Activated T-helper 1 cell treated with Interleukin-2 at 50 U/mL for 16 hours (primary cell): ENCODE data around the gene PTPRN2.

Experiments used
- DNase-seq: peaks from one replicate; pipeline ENCODE4 v3.0.0-alpha.2; 2020; ENCODE audit warnings: low read depth

The PTPRN2 gene

DNA sequence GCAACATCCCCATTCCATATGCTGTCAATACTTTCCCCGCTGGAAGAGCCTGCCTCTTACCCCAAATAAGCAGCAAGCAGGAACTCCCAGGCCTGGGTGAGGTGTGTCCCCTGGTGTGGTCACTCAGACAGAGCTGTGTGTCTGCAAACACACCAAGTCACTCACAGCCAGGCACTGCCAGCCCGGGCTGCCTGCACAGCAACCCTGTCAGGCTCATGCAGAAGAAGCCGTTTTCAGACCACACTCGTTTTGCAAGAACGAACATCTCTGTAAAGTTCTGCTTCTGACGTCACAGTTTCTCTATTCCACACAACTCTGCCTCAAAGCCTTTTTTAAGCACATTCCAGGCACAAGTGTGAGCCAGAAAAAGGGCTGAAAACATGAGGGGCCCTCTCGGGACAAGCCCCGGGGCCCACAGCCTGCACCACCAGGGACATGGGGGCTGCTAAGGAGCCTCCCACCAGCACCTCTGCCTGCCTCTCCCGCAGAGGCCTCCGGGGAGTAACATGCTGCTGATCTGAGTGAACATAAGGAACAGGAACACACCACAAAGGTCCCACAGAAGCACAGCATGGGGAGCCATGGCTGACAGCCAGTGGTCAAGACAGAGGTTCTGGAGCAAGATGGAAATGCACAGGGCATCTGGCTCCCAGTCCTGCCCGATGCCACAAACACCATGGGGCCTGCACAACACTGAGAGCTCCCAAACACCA, 11.4 kb downstream of the PTPRN2 start:
- DNase-seq = no peak

DNA sequence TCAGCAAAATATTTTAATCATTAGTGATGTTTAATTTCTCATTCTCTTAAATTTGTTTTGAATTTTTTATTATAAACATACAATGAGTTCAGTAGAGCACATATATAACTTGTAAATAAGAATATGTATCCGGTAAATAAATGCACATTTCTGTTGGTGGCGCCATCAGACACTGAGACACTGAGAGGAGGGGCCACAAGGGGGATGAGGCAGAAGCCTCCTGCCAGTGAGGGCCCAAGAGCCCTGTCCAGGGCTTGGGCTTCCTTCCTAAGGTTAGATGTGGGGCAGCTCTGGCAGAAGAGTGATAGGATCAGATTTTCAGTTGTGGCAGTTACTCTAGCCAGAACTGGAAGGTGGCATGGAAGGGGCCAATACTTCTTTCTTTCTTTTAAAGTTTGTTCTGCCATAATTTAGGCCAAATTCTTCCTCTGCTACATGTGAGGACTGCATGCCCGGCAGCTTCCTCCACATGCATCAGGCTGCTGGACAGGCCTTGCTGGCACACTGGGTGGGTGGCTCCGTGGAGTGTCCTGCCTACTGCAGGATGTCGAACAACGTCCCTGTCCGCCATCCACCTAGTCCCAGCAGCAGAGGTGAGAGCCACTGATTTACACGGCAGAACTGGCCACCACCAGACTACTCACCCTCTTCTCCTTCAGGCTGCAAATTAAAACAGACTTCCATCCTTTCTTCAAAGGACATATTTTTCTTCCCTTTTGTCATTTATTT, 13.2 kb downstream of the PTPRN2 start:
- no peak for DNase-seq

DNA sequence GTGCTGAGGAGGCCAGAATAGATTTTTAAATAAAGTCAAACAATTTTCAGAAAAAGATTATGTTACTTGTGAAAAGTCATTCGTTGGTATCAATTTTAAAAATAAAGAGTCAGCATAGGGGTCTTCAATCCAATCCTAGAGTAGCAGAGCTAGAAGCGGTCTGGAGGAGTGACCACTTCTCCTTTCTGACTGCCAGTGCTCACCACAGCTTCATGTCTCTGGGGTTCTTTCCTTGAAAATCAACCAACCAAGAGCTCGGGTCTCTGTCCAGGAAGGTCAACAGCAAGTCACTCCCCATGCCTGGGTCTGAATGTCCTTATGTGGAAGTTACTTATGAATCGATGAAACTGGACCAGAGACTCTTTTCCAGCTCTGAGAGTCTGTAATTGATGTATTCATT, 14.3 kb downstream of the PTPRN2 start:
- no peak for DNase-seq

DNA sequence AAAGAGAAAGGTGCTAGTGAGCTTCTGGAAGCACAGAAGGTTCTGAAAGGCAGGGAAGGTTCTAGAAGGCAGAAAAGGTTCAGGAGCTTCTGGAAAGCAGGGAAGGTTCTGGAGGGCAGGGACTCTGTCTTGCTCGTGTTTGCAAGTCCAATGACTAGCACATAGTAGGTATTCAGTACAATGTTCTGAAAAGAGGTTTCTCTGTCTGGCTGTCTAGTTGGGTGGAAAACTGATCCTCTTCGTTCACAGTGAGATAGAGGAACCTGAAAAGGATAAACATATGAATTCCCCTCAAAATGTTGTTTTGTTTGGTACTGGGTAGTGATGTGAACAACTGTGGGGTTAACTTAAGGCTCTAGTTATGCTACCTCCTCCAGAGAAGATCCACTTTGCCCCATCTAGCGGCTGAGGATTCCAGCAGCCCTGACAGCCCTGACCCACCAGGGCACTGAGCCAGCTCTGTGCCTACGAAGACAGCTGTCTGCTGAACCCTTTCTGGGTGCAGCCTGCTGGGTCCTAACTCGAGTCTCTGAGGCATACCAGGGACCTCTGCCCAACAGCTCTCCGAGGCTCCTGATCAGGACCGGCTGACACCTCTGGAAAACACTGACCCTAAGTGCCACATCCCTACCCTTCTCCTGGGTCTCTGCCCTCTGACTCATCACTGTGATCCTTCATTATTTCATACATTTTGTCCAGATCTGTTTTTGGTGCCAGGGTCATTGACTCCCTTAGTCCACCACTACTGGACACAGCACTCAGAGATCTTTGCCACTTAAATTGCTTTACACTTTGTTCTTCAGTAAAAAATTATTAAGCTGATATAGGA, 15.4 kb downstream of the PTPRN2 start:
- DNase-seq = no peak

DNA sequence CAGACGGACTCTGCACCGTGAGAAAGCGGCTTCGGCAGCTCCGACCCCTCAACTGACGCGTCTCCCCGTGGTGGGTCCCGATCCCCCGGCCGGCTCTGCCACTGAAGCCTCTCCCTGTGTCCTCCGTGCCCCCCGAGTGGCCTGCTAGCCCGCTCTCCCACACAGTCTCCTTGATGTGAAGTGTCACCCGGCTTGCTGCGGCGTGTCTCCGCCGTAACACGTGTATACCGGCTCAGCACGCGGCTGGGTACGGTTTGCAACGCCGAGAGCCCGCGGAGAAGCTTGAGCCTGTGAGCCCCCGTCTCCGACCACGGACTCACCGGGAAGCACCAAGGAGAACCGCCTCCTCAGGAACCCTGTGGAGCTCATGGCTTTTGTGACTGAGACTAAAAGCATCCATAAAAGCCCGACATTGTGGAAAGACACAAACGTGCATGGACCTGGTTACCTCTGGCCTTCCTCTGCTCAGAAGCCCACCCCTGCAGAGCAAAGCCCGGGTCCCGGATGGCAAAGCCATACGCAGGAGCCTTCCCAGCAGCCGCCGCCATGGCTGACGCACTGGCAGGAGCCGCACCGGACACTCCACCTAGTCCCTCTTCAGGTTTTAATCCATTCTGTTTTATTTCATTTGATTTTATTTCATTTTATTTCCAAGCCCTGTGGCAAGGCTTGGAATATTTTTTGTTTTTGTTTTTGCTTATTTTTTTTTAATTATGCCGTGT, 17.0 kb downstream of the PTPRN2 start:
- no peak for DNase-seq

DNA sequence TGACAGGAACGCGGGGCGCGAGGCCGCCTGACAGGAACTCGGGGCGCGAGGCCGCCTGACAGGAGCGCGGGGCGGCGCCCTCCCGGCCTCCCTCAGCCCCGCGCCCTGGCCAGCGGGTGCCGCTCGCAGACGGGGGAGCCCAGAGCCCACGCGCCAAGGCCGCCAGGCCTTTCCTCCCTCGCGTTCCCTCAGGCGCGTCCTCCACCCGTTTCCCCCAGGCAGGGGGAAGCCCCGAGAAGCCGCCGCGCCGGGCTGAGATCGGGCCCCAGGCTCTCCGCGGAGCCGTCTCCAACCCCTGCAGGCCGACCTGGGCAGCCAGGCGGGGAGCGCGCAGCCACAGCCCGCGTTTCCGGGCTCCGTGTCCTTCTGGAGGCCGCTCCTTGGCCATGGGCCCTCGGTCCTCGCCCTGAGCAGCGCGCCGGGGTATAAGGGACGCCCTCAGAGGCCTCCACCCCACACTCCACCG, 17.7 kb downstream of the PTPRN2 start:
- no peak for DNase-seq

DNA sequence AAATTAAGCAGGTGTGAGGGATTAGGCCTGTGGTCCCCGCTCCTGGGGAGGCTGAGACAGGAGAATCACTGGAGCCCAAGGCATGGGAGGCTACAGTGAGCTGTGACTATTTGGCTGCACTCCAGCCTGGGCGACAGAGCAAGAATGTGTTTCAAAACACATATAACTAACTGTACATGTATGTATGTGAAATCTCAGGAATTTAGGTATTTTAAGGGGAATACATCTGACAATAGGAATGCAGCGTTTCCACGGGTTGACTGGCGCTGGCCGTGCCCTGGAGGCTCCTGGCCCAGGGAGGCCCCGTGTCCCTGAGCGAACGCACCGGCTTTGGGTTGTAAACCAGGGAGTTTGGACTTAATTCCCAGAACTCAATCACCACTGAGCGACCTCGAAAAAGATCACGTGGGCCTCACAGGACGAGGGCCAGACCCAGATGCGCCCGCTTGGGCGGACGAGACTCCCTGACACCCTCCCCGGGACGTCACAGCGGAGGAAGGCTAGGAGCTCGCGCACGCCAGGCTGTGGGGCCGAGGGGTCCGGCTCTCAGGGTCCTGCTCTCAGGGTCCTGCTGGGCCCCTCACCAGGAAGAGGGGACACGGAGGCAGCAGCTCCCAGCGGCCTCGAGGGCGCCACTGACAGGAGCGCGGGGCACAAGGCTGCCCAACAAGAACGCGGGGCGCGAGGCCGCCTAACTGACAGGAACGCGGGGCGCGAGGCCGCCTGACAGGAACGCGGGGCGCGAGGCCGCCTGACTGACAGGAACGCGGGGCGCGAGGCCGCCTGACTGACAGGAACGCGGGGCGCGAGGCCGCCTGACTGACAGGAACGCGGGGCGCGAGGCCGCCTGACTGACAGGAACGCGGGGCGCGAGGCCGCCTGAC, 18.4 kb downstream of the PTPRN2 start:
- no peak for DNase-seq

DNA sequence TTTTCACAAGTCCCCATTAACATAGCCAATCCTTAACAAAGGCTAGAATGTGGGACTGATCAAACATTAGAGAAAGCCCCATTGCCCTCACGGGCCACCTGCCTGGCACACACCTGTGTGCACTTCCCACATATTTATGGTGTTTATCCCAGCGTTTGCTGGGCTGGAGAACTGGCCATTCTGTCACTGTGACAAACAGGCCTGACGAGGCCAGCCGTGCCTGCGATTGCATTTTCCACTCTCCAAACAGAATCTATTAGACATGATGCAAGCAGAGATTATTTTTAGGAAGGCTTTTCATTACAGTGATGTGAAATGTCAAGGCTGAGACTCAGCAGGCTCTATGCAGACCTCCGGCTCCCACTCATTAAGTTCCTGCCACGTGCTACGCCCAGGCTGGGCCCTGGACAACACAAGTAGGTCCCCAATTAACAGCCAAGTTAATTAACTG, 20.4 kb downstream of the PTPRN2 start:
- DNase-seq = no peak

DNA sequence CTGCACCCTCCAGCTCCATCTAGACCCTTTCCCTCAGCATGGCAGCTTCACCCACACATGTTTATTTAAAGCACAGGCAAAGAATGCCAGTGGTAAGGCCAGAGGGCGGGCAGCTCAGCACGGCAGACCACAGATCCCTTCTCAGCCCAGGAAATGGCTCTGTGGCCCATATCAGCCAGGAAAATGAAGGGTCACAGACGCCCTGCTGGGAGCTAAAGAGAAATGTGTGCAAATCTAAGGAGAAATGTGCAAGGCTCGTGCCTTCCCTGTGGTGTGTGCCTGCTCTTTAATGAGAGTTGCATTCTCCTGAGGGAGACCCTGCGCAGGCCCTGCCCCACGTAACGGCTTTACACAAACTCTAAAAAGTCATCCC, 23.0 kb downstream of the PTPRN2 start:
- DNase-seq = no peak

DNA sequence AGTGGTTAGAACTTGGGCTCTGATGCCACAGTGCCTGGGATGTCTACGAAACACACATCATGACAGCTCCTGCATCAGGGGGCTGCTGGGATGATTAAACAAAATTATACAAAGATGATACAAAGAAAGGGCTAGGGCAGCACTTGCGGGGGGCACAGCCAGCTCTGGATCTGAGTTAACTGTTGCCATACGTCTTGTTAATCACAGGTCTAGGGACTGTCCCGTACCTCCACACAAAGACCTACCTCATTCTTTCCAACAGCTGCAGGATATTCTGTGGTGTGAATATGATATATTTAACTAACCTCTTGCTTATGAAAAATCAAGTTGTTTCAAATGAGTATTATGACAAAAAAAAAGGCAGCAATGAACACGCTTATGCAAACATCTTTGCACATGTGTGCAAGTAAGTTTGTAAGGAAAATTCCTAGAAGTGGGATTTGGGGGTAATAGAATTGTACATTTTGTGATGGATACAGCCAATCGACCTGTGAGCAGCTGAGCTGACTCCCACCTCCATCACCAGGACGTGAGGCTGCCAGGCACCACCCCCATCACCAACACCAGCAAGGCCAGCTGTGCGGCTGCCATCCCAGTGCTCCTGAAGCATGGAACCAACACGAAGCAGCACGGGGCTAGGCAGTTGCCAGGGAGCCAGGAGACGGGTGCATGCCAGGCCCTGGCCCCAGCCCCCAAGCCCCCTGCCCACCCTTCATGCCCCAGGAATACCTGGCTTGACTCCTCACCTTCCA, 23.5 kb downstream of the PTPRN2 start:
- no peak for DNase-seq

DNA sequence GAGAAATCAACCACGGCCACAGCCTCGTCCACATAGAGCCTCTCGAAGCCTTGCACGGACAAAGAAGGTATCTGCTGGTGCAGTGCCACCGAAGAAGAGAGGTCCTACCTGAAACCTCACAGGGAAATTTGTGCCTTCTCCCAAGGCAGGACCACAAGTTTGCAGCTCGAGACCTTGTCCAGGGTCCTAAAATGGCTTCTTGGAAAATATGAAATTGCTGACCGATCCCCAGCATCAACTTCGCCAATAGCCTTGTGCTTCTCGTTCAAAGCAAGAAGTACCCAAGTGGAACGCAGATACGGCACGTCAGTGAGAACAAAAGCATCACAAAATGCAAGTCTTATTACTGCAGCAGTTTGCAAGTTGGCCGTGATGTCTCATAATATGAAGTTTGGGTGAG, 24.6 kb downstream of the PTPRN2 start:
- no peak for DNase-seq

DNA sequence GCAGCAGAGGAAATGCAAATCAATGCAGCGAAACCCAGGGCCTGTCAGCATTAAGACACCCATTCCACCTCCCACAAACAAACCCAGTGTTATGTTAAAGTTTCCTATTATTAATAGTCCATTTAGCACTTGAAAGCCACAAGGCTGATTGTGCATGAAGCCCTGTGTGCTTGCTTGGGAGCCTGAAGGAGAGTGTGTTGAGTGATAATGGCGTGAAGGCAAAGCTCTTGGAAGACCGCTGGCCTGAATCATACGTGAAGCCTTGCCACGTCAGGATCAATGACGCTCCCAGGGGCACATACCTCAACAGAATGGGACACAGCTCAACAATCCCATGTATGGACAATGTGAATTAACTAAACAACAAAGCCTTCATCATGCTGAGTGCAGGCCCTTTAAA, 25.1 kb downstream of the PTPRN2 start:
- no peak for DNase-seq

DNA sequence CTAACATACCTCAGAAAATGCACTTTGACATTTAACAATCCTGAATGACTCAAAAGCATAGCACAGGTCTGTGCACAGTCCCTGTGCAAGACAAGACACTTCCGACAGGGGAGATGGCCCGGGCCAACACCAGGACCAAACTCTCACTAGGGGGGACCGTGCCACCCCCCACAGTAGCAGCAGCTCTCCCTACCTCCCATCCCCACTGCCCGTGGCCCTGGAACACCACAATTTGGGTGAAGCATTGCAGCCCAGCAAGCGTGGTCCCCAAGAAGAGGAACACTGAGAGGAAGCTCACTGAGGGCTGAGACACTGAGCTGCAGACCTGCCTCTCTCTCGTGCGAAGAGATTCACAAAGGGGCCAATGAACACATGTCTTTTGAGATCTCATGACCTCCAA, 26.0 kb downstream of the PTPRN2 start:
- DNase-seq = no peak

DNA sequence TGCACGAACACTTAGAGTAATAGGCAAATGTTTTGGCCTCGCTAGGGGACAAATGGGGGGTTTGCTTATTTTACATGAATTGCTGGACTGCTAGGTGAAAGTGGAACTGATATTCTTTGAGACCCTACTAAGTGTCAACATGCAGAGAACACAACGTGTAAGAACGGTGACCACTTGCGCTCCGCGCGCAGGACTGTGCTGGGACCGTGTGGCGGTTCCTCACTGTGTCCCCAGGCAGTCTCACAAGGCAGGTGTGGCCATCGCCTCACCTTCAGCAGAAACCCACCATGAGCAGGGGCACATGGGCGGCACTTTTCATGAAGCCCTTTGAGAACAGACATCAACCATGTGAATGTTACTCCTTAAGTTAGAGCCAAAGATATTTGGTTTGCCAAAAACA, 27.2 kb downstream of the PTPRN2 start:
- DNase-seq = no peak

DNA sequence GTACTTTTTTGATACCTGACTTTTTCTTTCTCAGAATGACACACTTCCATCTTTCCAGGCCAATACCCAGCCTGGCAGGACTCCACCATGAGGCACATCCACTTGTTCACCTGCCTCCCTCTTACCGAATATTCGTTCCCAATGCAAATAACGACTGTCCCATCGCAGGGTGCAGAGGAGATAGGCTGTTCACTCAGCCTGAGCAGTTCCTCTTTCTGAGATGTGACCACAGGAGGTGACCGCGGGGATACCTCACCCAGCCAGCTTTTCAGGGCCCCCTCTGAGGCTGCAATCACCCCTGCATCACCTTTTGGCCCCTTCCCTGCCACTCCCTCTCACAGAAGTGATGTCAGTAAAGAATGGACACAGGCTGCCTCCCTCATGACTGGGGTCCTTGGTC, 28.3 kb downstream of the PTPRN2 start:
- no peak for DNase-seq

DNA sequence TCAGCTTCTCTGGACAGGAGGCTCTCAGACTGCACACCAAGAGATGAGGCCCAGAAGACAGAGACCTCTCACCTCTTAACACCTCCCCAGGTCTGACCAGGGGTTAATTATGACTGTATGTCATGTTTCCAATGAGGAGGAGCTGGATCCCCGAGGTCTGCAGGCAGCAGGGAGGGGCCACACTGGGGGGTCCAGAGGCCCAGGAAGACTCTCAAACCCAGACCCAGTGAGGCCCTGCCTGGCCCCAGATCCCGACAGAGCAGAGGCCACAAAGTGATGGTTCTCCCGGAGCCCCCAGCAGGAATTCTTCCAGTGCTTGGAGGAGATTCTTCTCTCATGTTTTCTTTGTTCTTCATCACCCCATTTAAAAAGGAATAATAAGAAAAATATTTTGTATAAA, 28.8 kb downstream of the PTPRN2 start:
- no peak for DNase-seq

DNA sequence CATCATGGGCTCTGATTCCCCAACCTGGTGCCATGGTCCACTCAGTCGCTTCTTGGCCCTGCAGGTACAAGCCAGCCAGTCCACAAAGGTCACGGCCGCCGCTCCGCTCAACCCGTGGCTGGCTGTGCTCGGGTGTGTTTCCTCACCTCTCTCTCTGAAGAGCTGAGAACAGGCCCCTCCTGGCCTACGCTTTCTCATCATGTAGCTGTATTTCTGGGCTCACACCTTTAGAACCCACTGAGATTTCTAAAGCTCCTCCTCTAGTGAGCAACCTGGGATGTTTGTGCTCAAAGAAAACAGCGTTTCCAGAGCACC, 30.2 kb downstream of the PTPRN2 start:
- no peak for DNase-seq

DNA sequence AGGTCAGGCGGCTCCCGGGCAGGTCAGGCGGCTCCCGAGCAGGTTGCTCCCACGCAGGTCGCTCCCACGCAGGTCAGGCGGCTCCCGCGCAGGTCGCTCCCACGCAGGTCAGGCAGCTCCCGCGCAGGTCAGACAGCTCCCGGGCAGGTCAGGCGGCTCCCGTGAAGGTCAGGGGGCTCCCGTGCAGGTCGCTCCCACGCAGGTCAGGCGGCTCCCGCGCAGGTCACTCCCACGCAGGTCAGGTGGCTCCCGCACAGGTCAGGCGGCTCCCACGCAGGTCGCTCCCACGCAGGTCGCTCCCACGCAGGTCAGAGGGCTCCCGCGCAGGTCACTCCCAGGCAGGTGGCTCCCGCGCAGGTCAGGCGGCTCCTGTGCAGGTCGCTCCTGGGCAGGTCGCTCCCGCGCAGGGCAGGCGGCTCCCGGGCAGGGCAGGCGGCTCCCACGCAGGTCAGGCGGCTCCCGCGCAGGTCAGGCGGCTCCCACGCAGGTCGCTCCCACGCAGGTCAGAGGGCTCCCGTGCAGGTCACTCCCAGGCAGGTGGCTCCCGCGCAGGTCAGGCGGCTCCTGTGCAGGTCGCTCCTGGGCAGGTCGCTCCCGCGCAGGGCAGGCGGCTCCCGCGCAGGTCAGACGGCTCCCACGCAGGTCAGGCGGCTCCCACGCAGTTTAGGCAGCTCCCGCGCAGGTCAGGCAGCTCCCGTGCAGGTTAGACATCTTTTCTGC, 30.7 kb downstream of the PTPRN2 start:
- DNase-seq = no peak

DNA sequence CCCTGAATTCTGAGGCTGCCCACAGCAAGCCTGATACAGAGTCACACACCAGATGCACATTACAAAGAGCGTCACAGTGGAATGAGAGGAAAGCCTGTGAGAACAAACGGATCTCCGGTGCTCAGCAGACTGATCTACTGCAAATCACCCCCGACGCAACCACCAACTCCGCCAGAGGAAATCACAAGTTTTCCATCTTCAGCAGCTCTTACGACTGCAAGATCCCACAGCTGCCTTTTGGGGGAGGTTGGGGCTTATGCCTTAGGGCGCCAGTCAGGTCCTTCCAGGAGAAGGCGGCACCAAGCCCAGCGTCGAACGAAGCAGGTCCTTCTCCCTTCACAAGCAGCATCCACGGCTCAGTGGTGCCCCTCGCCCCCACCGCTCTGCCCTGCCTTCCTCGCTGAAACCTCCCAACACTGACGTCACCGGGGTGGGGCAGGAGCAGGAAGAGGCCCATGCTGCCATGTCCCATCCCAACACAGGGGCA, 32.5 kb downstream of the PTPRN2 start:
- DNase-seq = no peak
